Liver (tissue), 9 donors: ENCODE measurements around the gene IGHMBP2. TPM values are rescaled to one million over a fixed set of nuclear protein-coding genes. Genes with fewer than 3 reads are reported as not detected.

Source experiments
- DNase-seq: peaks from one replicate; pipeline ENCODE4 v3.0.0-alpha.2; 2017; ENCODE audit warnings: low spot score
- H3K27ac ChIP-seq, 2 donors: one replicate each; pipeline ENCODE4 v1.7.0; 2013; ENCODE audit warnings: inconsistent platforms in 2 of 2, low read length in 2 of 2, control low read depth in 1 of 2, low read depth in 1 of 2, mild to moderate bottlenecking in 1 of 2
- H3K27me3 ChIP-seq, 4 donors: one replicate each; pipeline versions ENCODE4 v1.6.1 to v1.7.0; 2013; ENCODE audit warnings: low read length in 3 of 4, inconsistent platforms in 1 of 4, mild to moderate bottlenecking in 1 of 4, moderate library complexity in 1 of 4; ENCODE audit not compliant: control insufficient read depth in 4 of 4, insufficient read depth in 4 of 4
- H3K36me3 ChIP-seq, 4 donors: one replicate each; pipeline versions ENCODE4 v1.6.1 to v1.7.0; 2013; ENCODE audit warnings: low read length in 3 of 4, mild to moderate bottlenecking in 3 of 4, low read depth in 1 of 4, moderate library complexity in 1 of 4; ENCODE audit not compliant: control insufficient read depth in 4 of 4, insufficient read depth in 3 of 4
- H3K4me1 ChIP-seq, 4 donors: one replicate each; pipeline versions ENCODE4 v1.6.1 to v1.7.0; 2013; ENCODE audit warnings: low read length in 3 of 4, mild to moderate bottlenecking in 3 of 4, moderate library complexity in 1 of 4; ENCODE audit not compliant: control insufficient read depth in 4 of 4, insufficient read depth in 4 of 4
- H3K4me3 ChIP-seq, 3 donors: one replicate each; pipeline versions ENCODE4 v1.6.1 to v1.7.0; 2013; ENCODE audit warnings: low read length in 3 of 3, control low read depth in 1 of 3, low read depth in 1 of 3, mild to moderate bottlenecking in 1 of 3
- H3K9ac ChIP-seq, 2 donors: one replicate each; pipeline ENCODE4 v1.7.0; 2013; ENCODE audit warnings: low read length in 2 of 2, mild to moderate bottlenecking in 2 of 2, moderate library complexity in 2 of 2, control low read depth in 1 of 2, low read depth in 1 of 2
- H3K9me3 ChIP-seq, 4 donors: one replicate each; pipeline versions ENCODE4 v1.6.1 to v1.7.0; 2013; ENCODE audit warnings: low read length in 3 of 4; ENCODE audit not compliant: control insufficient read depth in 4 of 4
- ATF3 ChIP-seq: IDR thresholded peaks from 2 replicates; pipeline ENCODE4 v1.6.1; 2016; ENCODE audit warnings: antibody characterized with exemption
- CTCF ChIP-seq: fragments of 150-350 bp; IDR thresholded peaks from 2 replicates; pipeline ENCODE4 v1.5.1; 2017; ENCODE audit warnings: improper control_type of control experiment, low read depth, low read length; ENCODE audit not compliant: missing input control
- EGR1 ChIP-seq, 2 donors: IDR thresholded peaks; 2 replicates each; pipeline ENCODE4 v1.6.1; 2016 to 2018; ENCODE audit warnings: antibody characterized with exemption in 2 of 2, low read depth in 2 of 2
- FOXA1 ChIP-seq: IDR thresholded peaks from 2 replicates; pipeline ENCODE4 v1.6.1; 2016; ENCODE audit warnings: antibody characterized with exemption
- FOXA2 ChIP-seq: IDR thresholded peaks from 2 replicates; pipeline ENCODE4 v1.6.1; 2016; ENCODE audit warnings: antibody characterized with exemption
- GABPA ChIP-seq, 2 donors: IDR thresholded peaks in 1 of 2; conservative IDR thresholded peaks in 1 of 2; 2 replicates each; pipeline ENCODE4 v1.6.1; 2016; ENCODE audit warnings: antibody characterized with exemption in 2 of 2, mild to moderate bottlenecking in 1 of 2, moderate library complexity in 1 of 2
- HNF4A ChIP-seq, 2 donors: conservative IDR thresholded peaks; 2 replicates each; pipeline ENCODE4 v1.6.1; 2016; ENCODE audit warnings: antibody characterized with exemption in 2 of 2, mild to moderate bottlenecking in 2 of 2
- HNF4G ChIP-seq: IDR thresholded peaks from 2 replicates; pipeline ENCODE4 v1.6.1; 2016; ENCODE audit warnings: antibody characterized with exemption
- JUND ChIP-seq, 2 donors: IDR thresholded peaks; 2 replicates each; pipeline ENCODE4 v1.6.1; 2016; ENCODE audit warnings: antibody characterized with exemption in 2 of 2
- MAX ChIP-seq: IDR thresholded peaks from 2 replicates; pipeline ENCODE4 v1.6.1; 2016; ENCODE audit warnings: antibody characterized with exemption
- NR2F2 ChIP-seq: IDR thresholded peaks from 2 replicates; pipeline ENCODE4 v1.6.1; 2016; ENCODE audit warnings: antibody characterized with exemption
- RAD21 ChIP-seq, 2 donors: IDR thresholded peaks; 2 replicates each; pipeline ENCODE4 v1.6.1; 2016; ENCODE audit warnings: antibody characterized with exemption in 2 of 2, mild to moderate bottlenecking in 2 of 2
- REST ChIP-seq: IDR thresholded peaks from 2 replicates; pipeline ENCODE4 v1.6.1; 2016; ENCODE audit warnings: antibody characterized with exemption, mild to moderate bottlenecking
- RXRA ChIP-seq, 2 donors: IDR thresholded peaks; 2 replicates each; pipeline ENCODE4 v1.6.1; 2017 to 2018; ENCODE audit warnings: antibody characterized with exemption in 2 of 2, mild to moderate bottlenecking in 1 of 2
- SP1 ChIP-seq: IDR thresholded peaks from 2 replicates; pipeline ENCODE4 v1.6.1; 2018; ENCODE audit warnings: antibody characterized with exemption, mild to moderate bottlenecking
- ZBTB33 ChIP-seq: IDR thresholded peaks from 2 replicates; pipeline ENCODE4 v1.6.1; 2016; ENCODE audit warnings: antibody characterized with exemption
- WGBS: extraction: QIAGEN DNeasy Blood & Tissue Kit; methylation state at CpG from one replicate; pipeline ENCODE4 v1.1.7; 2013; 5-methylcytosine and 5-hydroxymethylcytosine counted together
- polyA plus RNA-seq, 2 donors: library from polyadenylated mRNA; stranded (reverse) in 1 of 2; unstranded in 1 of 2; fragments of 200-250 nt in 1 of 2; fragments of >200 nt in 1 of 2; fragmentation: Nextera tagmentation in 1 of 2; extraction: Ambion mirVana in 1 of 2; gene quantifications; one replicate each; pipeline versions ENCODE4 v1.2.1 to v1.2.3, GENCODE V29; 2013 to 2015
- total RNA-seq, 2 donors: library from RNA; depleted of rRNA; stranded (reverse); fragments of >200 nt; gene quantifications; one replicate each; pipeline ENCODE4 v1.2.3, GENCODE V29; 2014
- donor health status: healthy.
- donor health status: healthy.
- donor health status: healthy.
- donor health status: healthy.
- donor health status: healthy.

The IGHMBP2 gene
- total and polyA plus RNA-seq, 4 donors: 5.7 to 14.0 (median 7.0) TPM

GRCh38 chr11:68881320-68881719, 22.4 kb upstream of the IGHMBP2 start:
- H3K9me3 ChIP-seq: no peaks in the 10 kb centered on the region
- no peak for TF ChIP-seq CTCF
- no peak for TF ChIP-seq HNF4A (conservative IDR thresholded peaks at IDR 0.05)
- TF ChIP-seq ZBTB33: no peak
- no peak for TF ChIP-seq GABPA (IDR thresholded peaks at IDR 0.05 in 1 of 2, conservative IDR thresholded peaks at IDR 0.05 in 1 of 2)
- TF ChIP-seq RXRA (IDR thresholded peaks at IDR 0.05): no peak
- no peak for TF ChIP-seq HNF4G
- no peak for TF ChIP-seq REST
- no peak for TF ChIP-seq ATF3
- no peak for TF ChIP-seq FOXA1
- TF ChIP-seq FOXA2: no peak
- TF ChIP-seq SP1: no peak
- no peak for TF ChIP-seq EGR1 (IDR thresholded peaks at IDR 0.05; ENCODE audit: low read depth in 2 of 2)
- TF ChIP-seq NR2F2: no peak
- H3K36me3 ChIP-seq: no peaks in the 10 kb centered on the region
- H3K9ac ChIP-seq: no peak overlapping the region
- H3K27ac ChIP-seq: no peak overlapping the region
- 95% methylated on average over 2 of the region's 2 CpGs for WGBS
- peaks cover 0 to 4% (median 0%) of the 10 kb centered on the region in 4 donors for H3K4me1 ChIP-seq
- H3K27me3 ChIP-seq: no peaks in the 10 kb centered on the region
- DNase-seq: no peak
- H3K4me3 ChIP-seq: no peak overlapping the region

- Histone ChIP-seq H3K4me1 (peaks cover 0 to 4% (median 0%) of the 10 kb centered on the region in 4 donors), H3K27ac (no peak overlapping the region), H3K36me3 (no peaks in the 10 kb centered on the region), H3K9me3 (no peaks in the 10 kb centered on the region), H3K9ac (no peak overlapping the region), H3K4me3 (no peak overlapping the region), H3K27me3 (no peaks in the 10 kb centered on the region)
- DNase-seq: no peak
- WGBS: 92% methylated on average over 13 of the region's 13 CpGs
- TF ChIP-seq HNF4A (conservative IDR thresholded peaks at IDR 0.05) (no peak), HNF4G (no peak), CTCF (no peak), REST (no peak), SP1 (no peak), FOXA1 (no peak), EGR1 (IDR thresholded peaks at IDR 0.05; ENCODE audit: low read depth in 2 of 2) (no peak), MAX (no peak), JUND (IDR thresholded peaks at IDR 0.05) (no peak), RAD21 (IDR thresholded peaks at IDR 0.05) (no peak)
Observed at GRCh38 chr11:68882391-68882790, 21.3 kb upstream of the IGHMBP2 start.
